Activated naive CD4-positive, alpha-beta T cell (primary cell): ENCODE data around the gene PPP2CA.
A peak's percentile ranks its signal among the peaks of the same experiment; 100 is the strongest.
"Not testable (repeated sequence)": the region's sequence is repeated elsewhere in the genome, so short reads cannot be mapped to it uniquely, and the experiment has no call there.

Source experiments
- DNase-seq, 4 experiments: peaks; one replicate each; lab custom pipeline; 2025; lab: John Stamatoyannopoulos, UW

The PPP2CA gene

DNA sequence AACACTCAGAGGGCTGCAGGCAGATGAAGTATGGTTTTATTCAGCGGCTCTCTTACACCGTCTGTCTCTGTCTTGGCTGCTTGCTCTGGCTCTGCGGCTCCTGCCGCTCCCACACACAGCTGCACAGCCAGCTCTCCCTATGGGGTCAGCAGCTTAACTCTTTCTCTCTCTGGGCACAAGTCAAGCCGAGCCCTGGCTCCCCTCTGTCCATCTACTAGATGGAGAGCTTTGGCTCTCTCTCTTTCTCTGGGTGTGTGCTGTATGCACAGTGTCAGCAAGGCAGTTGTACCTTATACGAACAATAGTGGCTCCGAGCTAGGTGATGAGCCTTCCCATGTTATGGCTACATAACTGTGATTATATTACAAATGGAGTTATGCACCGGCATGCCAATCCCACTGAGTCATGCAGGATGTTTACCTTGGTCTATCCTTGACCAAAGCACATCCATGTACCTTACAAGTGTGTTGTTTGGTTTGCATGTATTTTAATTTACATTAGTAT, 19.3 kb upstream of the PPP2CA start:
- DNase-seq: no peak

DNA sequence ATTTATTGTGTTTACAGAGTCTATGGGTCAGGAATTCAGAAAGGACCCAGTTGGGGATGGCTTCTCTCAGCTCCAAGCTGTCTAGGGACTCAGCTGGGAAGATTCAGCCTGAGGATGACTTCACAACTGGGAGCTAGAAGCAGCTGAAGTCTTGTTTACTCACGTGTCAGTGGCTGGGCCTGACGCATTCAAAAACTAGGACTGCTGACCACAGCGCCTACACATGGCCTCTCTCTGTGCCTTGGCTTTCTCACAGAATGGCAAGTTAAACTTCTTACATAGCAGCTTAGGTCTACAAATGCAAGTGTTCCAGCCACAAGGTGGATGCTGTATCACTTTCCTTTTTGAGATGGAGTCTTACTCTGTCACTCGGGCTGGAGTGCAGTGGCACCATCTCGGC, 16.3 kb upstream of the PPP2CA start:
- no peak for DNase-seq

DNA sequence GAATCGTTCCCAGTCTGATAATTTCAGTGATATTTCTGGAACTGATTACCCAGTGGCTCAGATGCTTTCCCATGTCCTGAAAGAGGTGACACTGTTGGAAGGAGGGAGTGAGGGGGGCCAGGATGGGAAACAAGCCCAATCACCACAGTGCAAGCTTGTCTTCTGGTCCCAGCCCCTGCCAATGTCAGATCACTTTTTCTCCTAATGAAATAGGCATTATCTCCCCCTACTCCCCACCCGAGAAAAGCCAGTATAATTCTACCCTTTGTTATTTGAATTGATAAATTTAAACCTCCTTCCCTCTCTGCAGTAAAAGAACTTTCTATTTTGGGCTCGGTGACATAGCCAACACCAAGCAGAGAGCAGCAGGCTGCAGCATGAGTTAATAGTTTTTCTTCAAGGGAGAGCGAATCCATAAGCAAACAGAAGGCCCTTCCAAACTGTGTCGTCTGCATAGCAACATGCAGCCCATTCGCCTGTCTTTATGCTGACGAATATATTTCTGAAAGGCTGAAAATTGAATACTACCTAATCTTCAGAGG, 14.6 kb upstream of the PPP2CA start:
- no peak for DNase-seq

GRCh38 chr5:134236820-134237219, 10.9 kb upstream of the PPP2CA start:
- DNase-seq: no peak

GRCh38 chr5:134236318-134236717, 10.4 kb upstream of the PPP2CA start:
- no peak for DNase-seq

DNA sequence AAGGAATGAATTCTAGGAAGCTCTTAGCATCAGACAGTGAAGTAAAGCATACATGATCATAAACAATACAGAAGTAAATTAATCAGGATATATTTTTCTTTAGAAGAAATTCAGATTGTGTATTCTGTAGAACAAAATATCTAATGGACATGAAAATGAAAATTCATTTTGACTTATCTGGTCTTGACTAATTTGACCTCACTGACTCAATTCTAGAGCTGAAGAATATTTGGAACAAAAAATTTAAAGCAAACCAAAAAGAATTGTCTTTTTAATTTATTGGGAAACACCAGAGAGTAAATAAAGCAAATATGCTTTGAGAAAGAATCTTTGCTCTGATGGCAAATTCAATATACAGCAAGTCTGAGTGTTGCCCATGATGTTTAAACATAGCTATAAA, 2.8 kb upstream of the PPP2CA start:
- no peak for DNase-seq

DNA sequence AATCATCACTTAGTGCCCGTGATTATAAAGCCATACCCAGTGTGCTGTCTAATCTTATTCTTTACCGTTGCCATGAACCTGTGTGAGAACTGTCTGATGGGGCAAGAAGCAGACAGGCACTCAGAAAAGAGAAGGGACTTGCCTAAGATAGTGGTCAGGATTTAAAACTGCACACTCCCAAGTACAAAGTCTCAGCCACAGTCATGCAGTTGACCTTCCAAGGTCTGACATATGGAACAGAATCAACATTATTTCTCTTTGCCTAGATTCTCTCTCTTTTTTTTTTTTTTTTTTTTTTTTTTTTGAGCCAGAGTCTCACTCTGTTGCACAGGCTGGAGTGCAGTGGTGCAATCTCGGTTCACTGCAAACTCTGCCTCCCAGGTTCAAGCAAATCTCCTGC, 1.9 kb upstream of the PPP2CA start:
- no peak for DNase-seq

GRCh38 chr5:134227259-134227658, 1.4 kb upstream of the PPP2CA start:
- no peak for DNase-seq

DNA sequence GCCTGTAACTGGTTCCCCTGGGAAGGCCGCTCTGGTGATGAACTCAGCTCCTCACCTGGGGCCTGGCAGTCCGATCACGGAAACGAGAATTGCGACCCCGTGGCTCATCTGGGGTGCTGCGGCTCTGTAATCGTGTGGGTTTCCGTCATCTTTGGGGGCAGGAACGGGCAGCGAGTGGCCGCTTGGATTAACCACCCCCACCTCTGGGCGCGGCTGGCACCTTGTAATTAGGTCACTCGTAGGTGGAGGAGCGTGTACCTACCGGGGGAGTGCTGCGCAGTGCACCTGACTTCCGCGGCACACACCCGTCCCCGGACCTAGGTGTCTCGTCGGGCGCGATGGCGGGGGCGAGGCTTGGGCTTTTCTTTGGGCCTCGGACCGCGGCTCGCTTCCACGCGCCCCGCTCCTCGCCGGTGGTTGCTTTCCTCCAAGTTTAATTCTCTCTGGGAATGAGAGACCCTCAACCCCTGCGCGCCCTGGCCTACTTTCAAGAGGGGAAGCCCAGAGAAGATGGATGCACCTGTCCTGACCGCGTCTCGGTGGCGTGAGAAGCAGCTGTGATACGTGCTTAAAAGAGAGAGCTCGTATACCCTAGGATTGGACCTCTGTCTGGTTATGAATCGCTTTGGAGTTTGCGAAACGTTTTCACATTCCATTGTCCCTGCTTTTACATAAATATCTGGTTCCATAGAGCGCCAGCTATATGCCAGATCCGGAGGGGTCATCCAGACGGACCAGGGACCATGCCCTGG, 744 bp upstream of the PPP2CA start:
- DNase-seq: peak in 3 of 4 experiments; percentile 53 to 82 (median 75)

DNA sequence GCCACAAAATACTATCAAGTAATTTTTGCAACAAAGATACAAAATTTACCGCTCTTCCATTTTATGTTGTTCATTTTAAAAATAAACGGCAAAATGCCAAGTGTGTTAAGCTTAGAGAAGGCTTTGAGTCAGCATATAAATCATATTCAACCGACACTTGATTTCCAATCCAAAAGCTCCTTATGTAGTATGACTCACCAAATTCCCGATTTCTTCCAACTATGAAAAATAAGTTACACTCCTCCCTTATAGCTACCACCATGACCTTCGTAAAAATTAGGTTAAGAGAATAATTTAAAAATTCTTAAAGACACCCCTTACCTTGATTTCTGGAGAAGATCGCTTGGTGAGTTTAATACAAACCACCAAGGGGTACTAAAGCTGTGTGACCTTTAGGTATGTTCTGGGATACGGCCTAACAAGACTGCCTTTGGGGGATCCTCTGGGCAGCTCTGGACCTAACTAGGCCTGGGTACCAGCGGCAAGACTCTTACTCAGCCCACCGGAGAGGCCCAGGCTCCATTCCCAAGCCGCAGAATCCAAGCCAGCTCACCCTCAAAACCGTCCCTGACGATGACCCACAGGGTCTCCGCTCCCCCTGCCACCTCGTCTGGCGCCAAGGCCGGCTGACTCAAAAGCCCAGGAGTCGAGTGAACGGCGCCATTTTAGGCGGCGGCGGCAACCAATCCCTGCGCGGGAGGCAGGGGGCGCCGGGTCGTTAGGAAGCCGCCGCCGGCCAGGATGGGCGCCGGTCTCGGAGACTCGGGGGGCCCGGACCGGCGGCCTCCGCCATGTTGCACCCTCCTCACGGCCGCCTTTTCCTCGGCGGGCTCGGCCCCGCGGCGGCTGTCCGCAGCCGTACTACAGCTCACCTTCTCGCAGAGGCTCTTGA, 739 bp downstream of the PPP2CA start:
- peak; percentile 20 to 50 (median 26) for DNase-seq

DNA sequence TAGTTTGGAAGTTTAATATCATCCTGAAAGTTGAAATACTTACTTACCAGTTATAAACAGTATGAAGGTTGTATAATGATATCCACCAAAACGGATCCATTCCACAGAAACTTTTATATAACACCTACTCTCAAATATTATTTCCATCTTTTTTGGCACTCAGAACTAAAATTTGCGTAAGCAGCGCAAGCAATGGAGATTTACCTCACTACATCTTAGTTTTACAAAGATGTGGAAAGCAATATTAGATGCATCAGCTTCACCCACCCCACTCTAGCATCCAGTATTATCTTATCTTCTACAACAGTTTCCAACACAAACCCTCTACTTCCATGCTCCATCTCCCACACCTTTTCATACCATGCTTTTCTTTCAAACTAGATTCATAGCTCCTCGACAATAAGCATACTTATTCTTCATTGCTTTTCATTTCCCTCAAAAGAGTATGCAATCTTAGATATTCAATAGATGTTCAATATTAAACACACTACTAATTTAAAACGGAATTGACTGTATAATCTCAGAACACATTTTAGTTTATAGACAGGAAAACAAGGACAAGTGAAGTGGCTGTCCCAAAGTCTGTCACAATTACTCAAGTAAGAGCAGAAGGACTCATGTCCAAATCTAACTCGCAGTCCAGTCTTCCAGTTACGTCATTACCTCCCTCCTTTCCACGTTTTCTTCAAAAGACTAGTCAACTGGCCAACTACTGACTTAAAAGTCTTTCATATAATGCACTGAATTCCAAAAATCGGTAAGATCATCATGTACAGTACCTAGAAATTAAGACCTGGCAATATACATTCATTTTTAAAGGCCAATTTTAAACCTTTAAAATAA, 2.2 kb downstream of the PPP2CA start:
- no peak for DNase-seq

- not testable (repeated sequence) for DNase-seq
Observed at GRCh38 chr5:134221690-134222089, 4.2 kb downstream of the PPP2CA start.

DNA sequence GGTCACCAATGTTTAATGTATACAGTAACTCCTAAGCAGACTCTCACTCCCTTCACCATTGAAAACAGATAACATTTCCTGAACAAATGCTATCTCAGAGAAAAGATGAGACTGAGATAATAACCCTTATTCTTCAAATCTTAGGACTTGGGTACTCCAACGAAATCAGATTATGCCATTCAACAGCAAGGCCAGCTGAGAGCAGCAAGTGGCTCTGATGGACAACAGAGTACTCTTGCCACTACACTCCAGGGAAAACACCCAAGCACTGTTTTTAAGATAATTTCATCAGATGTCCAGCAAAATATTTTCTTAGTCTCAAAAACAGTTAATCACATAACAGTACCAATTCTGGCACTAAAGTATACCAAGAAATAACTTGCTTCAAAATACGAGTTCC, 10.1 kb downstream of the PPP2CA start:
- DNase-seq: no peak

DNA sequence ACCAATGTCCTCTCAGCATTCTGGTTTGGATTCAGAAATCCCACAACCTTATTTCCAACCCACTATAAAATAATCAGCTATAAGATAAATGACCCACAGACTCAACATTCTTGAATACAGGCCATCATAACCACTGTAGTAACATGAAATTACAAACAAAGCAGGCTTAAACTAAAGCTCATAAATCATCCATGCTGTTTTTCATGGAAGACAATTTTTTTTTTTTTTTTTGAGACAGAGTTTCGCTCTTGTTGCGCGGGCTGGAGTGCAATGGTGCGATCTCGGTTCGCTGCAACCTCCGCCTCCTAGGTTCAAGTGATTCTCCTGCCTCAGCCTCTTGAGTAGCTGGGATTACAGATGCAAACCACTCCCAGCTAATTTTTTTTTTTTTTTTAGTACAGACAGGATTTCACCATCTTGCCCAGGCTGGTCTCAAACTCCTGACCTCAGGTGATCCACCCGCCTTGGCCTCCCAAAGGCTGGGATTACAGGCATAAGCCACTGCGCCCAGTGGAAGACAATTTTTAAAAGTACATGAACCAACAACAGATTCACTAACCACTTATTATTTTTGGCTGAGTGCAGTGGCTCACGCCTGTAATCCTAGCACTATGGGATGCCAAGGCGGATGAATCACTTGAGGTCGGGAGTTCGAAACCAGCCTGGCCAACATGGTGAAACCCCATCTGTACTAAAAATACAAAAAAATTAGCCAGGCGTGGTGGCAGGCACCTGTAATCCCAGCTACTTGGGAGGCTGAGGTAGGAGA, 14.4 kb downstream of the PPP2CA start:
- not testable (repeated sequence) for DNase-seq

GRCh38 chr5:134209477-134210245, 16.2 kb downstream of the PPP2CA start:
- DNase-seq: no peak

GRCh38 chr5:134207696-134208095, 18.2 kb downstream of the PPP2CA start:
- no peak for DNase-seq

GRCh38 chr5:134206627-134207160, 19.2 kb downstream of the PPP2CA start:
- no peak for DNase-seq

- DNase-seq: no peak
Observed at GRCh38 chr5:134204575-134204974, 21.3 kb downstream of the PPP2CA start.

DNA sequence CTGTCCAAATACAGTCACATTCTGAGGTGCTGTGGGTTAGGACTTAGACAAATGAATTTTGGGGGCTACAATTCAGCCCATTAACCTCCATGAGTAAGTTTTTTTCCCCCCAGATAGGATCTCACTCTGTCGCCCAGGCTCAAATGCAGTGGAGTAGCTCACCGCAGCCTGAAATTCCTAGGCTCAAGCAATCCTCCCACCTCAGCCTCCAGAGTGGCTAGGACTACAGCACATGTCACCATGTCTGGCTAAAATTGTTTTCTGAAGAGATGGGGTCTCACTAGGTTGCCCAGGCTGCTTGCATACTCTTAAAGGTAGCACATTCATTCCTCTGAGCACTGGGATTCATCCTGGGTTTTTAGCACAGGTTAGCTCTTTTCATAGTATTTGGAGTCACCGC, 22.2 kb downstream of the PPP2CA start:
- no peak for DNase-seq

DNA sequence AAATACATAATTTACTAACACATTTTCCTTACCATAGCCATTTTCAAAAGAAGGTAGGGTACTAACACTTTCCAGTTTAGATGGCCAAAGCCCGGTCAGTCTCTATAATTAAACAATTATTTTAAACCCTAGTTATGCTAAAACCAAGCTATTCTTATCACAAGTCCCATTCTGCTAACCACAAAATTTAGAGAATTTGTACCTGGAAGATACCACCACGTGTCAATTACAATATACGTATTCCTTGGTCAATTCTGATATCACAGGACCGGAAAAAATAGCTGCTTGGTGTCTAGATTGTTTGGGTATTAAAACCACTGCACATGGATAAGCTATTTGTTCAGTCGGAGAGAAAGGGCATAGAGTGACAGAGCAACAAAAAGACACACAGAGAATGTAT, 30.2 kb downstream of the PPP2CA start:
- DNase-seq: no peak
